Measurements from ENCODE around the gene OSTM1.
"Not testable (repeated sequence)": the region's sequence is repeated elsewhere in the genome, so short reads cannot be mapped to it uniquely, and the experiment has no call there.

The OSTM1 gene

DNA sequence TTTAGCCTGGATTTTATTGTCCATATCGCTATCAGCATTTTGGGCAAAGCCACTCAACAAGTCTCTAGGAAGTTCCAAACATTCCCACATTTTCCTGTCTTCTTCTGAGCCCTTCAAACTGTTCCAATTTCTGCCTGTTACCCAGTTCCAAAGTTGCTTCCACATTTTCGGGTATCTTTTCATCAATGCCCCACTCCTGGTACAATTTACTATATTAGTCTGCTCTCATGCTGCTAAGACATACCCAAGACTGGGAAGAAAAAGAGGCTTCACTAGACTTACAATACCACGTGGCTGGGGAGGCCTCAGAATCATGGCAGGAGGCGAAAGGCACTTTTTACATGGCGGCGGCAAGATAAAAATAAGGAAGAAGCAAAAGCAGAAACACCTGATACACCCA, 58.3 kb downstream of the OSTM1 start:
- not testable (repeated sequence) for DNase-seq

DNA sequence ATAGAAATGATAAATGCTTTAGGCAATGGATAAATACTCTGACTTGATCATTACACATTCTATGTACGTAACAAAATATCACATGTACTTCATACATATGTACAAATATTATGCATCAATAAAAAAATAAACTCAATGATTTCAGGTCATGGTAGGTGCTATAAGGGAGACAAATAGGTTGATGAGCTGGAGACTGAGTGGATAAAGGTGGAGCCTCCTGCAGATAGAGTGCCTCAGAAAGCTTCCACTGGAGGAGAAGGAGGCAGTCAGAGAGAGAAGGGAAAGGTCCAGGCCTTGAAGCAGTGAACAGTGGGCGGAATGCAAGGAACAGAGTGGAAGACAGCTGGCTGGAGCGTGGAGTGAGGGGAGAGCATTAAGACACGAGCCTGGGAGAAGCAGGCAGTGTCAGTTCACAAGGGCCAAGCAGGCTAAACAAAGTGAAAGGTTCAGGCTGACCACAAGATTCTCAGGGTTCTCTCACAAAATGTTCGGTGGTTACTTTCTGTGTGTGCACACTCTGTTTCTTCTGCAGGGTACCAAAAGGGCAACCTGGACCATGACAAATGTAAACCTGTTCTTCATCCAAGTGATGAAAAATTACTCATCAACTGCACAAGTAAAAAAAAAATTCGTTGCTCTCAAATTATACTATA, 60.6 kb downstream of the OSTM1 start:
- DNase-seq, result no peak

DNA sequence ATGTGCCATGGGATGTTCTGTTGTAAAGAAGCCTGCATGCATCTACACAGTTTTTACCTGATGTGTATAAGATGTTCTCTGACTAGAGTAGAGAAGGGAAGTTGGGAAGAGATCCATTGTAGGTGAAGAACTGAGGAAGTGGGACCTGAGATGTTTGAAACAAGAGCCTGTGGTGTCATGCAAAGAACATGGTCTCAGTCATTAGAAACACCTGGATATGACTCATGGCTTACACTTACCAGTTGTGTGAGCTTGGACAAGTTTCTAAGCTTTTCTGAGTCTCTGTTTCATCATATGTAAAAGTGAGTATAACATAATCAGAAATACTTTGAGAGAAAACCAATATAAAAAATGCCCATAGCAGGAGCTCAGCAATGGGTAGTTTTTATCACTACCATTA, 64.6 kb downstream of the OSTM1 start:
- DNase-seq, result no peak

DNA sequence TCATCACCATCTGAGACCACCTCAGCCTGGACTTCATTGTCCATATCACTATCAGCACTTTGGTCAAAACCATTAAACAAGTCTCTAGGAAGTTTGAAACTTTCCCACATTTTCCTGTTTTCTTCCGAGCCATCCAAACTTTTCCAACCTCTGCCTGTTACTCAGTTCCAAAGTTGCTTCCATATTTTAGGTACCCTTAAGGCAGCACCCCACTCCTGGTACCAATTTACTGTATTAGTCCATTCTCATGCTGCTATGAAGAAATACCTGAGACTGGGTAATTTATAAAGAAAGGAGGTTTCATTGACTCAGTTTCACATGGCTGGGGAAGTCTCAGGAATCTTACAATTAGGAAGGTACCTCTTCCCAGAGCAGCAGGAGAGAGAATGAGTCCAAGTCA, 65.3 kb downstream of the OSTM1 start:
- DNase-seq, result not testable (repeated sequence)

DNA sequence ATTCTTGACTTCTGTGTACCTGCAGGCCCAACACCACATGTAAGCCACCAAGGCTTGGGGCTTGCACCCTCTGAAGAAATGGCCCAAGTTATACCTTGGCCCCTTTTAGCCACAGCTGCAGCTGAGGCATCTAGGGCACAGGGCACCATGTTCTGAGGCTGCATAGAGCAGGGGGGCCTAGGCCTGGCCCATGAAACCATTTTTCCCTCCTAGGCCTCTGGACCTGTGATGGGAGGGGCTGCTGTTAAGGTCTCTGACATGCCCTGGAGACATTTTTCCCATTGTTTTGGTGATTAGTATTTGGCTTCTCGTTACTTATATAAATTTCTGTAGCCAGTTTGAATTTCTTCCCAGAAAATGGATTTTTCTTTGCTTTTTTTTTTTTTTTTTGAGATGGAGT, 66.2 kb downstream of the OSTM1 start:
- no peak for DNase-seq

DNA sequence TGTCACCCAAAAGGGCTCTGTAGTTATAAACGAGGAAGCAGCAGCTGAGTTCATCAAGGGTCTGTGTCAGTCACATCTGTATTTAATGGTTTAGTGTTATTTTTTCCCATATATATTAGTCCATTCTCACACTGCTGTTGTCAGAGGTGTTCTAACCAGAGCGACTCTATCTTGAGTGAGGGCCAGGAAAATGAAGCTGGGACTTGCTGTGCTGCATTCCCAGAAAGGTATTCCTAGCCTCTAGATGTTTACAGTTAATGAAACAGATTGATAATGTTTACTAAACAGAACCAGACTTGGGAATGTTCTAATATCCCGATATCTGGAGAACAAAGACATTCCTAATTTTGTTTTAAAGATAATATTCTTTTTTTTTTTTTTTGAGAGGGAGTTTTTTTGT, 68.6 kb downstream of the OSTM1 start:
- DNase-seq, result no peak

DNA sequence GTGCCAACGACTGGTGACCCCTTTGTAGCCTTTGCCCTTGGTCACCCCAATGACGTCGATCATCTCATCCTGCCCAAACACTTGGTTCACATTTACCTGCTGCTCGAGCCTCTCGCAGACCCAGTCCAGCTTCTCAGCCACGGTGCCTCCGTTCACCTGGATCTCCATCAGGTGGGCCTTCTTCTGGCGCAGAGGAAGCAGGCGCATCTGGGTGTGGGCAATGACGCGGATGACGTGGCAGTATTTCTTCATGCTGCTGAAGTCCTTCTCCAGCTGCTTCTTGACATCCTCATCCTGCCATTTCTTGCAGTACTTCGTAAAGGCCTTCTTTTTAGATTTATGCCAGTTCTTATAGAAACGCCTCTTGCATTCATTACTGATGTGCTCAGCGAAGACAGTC, 69.7 kb downstream of the OSTM1 start:
- no peak for DNase-seq

DNA sequence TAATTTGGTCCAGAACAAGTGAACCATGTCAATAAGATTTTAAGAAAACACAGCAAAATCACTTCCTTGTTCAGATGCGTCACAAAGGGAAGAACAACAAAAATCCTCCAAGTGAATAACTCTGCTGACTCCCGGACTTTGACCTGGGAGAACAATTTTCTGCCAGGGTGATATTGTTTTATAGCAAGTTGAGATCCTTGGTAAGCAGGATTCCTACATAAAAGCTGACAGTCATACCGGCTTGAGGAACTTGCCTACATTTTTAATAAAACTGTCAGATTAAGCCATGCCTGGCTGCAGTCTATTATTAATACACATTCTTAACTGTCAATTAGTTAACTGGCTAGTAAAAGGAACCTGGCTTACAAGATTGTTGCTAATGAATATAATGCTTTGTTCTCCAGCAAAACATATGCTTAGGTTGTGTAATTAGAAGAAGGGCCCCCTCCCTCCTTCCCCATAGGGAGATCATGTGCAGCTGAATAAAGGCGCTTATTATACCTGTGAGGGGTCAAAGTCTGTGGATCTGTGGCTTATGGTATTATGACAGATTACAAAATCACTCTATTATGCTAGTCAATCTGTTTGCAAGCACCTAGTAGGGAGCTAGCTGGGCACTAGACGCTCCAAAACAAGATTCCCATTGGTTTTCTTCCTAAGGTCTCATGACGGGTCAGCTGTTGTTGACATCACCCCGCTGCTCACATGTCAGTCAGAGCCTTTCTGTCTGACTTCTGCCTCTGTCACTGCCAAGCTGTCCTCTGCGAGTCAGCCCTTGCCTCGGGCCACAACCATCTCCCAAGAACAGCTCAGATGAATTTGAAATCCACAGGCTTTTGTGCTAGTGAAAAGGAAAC, 71.9 kb downstream of the OSTM1 start:
- no peak for DNase-seq

DNA sequence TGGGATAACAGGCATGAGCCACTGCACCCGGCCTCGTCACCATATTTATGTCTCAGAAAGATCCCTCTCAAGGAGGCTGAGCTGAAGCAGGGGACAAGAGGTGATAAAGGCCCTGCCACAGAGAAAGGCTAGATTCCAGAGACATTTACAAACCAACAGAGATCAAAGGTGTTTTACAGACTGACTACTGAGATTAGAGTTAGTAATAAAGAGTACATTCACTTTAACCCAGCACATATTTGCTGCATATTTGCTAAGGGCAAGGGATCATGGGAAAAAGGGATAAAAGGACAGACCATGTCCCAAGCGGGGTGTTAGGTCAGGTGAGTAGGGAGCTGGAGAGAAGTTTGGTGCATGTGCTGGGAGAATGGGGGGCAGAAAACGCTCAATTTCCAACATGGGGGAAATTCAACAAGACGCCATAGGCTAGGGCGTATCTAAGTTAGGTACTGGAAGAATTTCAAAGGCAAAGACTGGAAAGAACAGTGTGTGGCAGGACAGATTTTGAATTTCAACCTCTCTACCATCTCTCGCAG, 72.8 kb downstream of the OSTM1 start:
- no peak for DNase-seq

DNA sequence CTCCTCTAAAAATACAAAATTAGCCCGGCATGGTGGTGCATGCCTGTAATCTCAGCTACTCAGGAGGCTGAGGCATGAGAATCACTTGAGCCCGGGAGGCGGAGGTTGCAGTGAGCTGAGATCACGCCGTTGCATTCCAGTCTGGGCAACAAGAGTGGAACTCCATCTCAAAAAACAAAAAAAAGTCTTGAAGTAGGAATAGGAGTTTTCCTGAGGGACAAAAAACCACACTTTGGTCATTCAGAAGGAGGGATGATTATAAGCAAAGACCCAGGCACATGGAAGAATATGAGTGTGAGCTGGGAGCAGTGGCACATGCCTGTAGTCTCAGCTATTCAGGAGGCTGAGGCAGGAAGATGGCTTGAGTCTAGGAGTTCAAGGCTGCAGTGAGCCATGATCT, 74.3 kb downstream of the OSTM1 start:
- not testable (repeated sequence) for DNase-seq

DNA sequence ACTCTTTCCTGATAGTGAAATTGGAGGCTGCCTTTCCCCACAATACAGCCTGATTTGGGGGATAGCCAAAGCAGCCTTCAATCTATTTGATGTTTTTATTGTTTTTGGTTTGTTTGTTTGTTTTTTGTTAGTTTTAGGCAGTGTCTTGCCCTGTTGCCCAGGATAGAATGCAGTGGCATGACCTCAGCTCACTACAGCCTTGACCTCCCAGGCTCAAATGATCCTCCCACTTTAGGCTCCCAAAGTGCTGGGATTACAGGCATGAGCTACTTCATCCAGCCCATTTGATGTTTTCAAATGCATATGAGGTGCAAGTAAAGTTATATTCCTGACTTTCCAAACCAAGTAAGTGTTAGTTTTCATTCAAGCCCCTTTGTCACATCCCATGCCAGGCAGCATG, 75.2 kb downstream of the OSTM1 start:
- no peak for DNase-seq

DNA sequence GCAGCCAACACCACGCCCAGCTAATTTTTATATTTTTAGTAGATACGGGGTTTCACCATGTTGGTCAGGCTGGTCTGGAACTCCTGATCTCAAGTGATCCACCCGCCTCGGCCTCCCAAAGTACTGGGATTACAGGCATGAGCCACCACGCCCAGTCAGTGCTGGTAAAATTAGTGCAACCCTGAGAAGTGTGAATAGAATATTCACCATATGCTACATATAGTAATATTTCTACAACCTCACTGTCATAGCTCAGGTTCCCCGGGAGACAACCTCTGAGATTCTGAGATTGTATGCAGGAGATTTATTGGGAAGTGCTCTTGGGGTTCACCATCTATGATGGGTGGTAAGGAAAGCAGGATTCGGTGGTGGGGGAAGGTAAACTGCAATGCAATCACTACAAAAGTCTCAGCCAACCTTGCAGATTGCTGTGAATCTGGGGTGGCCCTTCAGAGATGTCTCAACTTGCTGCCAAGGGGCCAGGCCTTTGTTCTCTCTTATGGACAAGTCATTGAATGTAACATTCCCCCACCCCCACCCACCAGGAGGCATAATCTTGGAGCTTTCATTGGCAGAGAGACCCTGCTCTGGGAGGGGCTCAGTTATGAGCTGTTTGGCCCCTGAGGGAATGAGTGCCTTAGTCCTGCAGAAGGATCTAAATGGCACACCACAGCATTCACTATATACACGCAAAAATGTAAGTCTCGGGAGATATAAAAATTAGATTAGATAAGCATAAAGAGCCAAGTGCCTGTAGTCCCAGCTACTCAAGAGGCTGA, 82.6 kb downstream of the OSTM1 start:
- no peak for DNase-seq

Measured in stimulated activated naive CD4-positive, alpha-beta T cell (primary cell).